GM15510 (cell line): ENCODE measurements around the gene SH3PXD2A.
A peak's percentile ranks its signal among the peaks of the same experiment; 100 is the strongest.

ENCODE experiments used
- POLR2A ChIP-seq: IDR thresholded peaks from 3 replicates; pipeline ENCODE4 v1.6.1; 2011; ENCODE audit warnings: borderline replicate concordance; ENCODE audit not compliant: insufficient read length; ENCODE audit errors: extremely low read depth

The SH3PXD2A gene

GRCh38 chr10:103691723-103692435 lies 163.5 kb downstream of the SH3PXD2A start:
- no peak for TF ChIP-seq POLR2A

- no peak for TF ChIP-seq POLR2A
Observed at GRCh38 chr10:103691267-103691666, 164.1 kb downstream of the SH3PXD2A start.

- TF ChIP-seq POLR2A, result no peak
Observed at GRCh38 chr10:103690281-103690680, 165.1 kb downstream of the SH3PXD2A start.

GRCh38 chr10:103688491-103688890 lies 166.9 kb downstream of the SH3PXD2A start:
- TF ChIP-seq POLR2A, result no peak

- TF ChIP-seq POLR2A, result no peak
Observed at GRCh38 chr10:103687718-103688117, 167.7 kb downstream of the SH3PXD2A start.

GRCh38 chr10:103687172-103687571 lies 168.2 kb downstream of the SH3PXD2A start:
- no peak for TF ChIP-seq POLR2A

- no peak for TF ChIP-seq POLR2A
Observed at GRCh38 chr10:103685880-103686669, 169.3 kb downstream of the SH3PXD2A start.

GRCh38 chr10:103683851-103684250 lies 171.5 kb downstream of the SH3PXD2A start:
- no peak for TF ChIP-seq POLR2A

- no peak for TF ChIP-seq POLR2A
Observed at GRCh38 chr10:103682631-103683030, 172.7 kb downstream of the SH3PXD2A start.

GRCh38 chr10:103681617-103682399 lies 173.6 kb downstream of the SH3PXD2A start:
- no peak for TF ChIP-seq POLR2A

GRCh38 chr10:103680869-103681236 lies 174.5 kb downstream of the SH3PXD2A start:
- TF ChIP-seq POLR2A, result no peak

GRCh38 chr10:103679096-103679790 lies 176.1 kb downstream of the SH3PXD2A start:
- TF ChIP-seq POLR2A, result no peak

- TF ChIP-seq POLR2A, result peak; percentile 30
Observed at GRCh38 chr10:103678178-103678526, 177.2 kb downstream of the SH3PXD2A start.

- no peak for TF ChIP-seq POLR2A
Observed at GRCh38 chr10:103677486-103678177, 177.7 kb downstream of the SH3PXD2A start.
